Neural progenitor cell (in vitro differentiated cells): ENCODE results near the gene DOLPP1.

Source experiments
- EZH2 ChIP-seq: fragments of 200-600 bp; sonication (generic); IDR thresholded peaks from 2 replicates; pipeline ENCODE4 v1.6.1; 2017; ENCODE audit warnings: antibody characterized with exemption, mild to moderate bottlenecking, moderate library complexity
- TF ChIP-seq, protein P1 (sequence below): fragments of 200-600 bp; sonication (generic); IDR thresholded peaks from 2 replicates; pipeline ENCODE4 v1.5.1; 2017; ENCODE audit warnings: antibody characterized with exemption, mild to moderate bottlenecking

GRCh38 chr9:129102095-129102525, 21.2 kb downstream of the DOLPP1 start:
- TF ChIP-seq, protein P1, sequence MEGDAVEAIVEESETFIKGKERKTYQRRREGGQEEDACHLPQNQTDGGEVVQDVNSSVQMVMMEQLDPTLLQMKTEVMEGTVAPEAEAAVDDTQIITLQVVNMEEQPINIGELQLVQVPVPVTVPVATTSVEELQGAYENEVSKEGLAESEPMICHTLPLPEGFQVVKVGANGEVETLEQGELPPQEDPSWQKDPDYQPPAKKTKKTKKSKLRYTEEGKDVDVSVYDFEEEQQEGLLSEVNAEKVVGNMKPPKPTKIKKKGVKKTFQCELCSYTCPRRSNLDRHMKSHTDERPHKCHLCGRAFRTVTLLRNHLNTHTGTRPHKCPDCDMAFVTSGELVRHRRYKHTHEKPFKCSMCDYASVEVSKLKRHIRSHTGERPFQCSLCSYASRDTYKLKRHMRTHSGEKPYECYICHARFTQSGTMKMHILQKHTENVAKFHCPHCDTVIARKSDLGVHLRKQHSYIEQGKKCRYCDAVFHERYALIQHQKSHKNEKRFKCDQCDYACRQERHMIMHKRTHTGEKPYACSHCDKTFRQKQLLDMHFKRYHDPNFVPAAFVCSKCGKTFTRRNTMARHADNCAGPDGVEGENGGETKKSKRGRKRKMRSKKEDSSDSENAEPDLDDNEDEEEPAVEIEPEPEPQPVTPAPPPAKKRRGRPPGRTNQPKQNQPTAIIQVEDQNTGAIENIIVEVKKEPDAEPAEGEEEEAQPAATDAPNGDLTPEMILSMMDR: no peak
- TF ChIP-seq EZH2: no peak
